ENCODE data around the gene SMIM7. TPM values are rescaled to one million over a fixed set of nuclear protein-coding genes. Genes with fewer than 3 reads are reported as not detected.
A peak's percentile ranks its signal among the peaks of the same experiment; 100 is the strongest.

The SMIM7 gene
- total RNA-seq, 2 donors from 2014 or later = 72.7 to 102 TPM

DNA sequence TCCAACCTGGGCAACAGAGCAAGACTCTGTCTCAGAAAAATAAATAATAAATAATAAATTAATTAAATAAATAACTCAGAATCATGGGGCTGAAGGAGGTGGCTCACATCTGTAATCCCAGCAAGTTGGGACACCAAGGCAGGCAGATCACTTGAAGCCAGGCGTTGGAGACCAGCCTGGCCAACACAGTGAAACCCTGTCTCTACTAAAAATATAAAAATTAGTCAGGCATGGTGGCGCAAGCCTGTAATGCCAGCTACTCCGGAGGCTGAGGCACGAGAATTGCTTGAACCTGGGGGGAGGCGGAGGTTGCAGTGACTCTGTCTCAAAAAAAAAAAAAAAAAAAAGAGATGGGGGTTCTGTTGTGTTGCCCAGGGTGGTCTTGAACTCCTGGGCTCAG is 8.2 kb upstream of the SMIM7 start:
- Histone ChIP-seq H3K4me3 (no peak overlapping the region), H3K27me3 (replicated peaks; ENCODE audit: insufficient read depth) (no peaks in the 10 kb centered on the region), H3K27ac (no peak overlapping the region), H3K9me3 (no peaks in the 10 kb centered on the region), H3K4me1 (ENCODE audit: control insufficient read depth in 1 of 2, low read depth in 2 of 2) (peaks cover 0 to 3% of the 10 kb centered on the region in 2 donors), H3K36me3 (no peaks in the 10 kb centered on the region)
- no peak for ATAC-seq (ENCODE audit: insufficient number of reproducible peaks, low FRiP score, low read depth)
- DNase-seq (ENCODE audit: low spot score) = no peak
- TF ChIP-seq, protein P1, sequence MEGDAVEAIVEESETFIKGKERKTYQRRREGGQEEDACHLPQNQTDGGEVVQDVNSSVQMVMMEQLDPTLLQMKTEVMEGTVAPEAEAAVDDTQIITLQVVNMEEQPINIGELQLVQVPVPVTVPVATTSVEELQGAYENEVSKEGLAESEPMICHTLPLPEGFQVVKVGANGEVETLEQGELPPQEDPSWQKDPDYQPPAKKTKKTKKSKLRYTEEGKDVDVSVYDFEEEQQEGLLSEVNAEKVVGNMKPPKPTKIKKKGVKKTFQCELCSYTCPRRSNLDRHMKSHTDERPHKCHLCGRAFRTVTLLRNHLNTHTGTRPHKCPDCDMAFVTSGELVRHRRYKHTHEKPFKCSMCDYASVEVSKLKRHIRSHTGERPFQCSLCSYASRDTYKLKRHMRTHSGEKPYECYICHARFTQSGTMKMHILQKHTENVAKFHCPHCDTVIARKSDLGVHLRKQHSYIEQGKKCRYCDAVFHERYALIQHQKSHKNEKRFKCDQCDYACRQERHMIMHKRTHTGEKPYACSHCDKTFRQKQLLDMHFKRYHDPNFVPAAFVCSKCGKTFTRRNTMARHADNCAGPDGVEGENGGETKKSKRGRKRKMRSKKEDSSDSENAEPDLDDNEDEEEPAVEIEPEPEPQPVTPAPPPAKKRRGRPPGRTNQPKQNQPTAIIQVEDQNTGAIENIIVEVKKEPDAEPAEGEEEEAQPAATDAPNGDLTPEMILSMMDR (IDR thresholded peaks at IDR 0.05) = no peak

DNA sequence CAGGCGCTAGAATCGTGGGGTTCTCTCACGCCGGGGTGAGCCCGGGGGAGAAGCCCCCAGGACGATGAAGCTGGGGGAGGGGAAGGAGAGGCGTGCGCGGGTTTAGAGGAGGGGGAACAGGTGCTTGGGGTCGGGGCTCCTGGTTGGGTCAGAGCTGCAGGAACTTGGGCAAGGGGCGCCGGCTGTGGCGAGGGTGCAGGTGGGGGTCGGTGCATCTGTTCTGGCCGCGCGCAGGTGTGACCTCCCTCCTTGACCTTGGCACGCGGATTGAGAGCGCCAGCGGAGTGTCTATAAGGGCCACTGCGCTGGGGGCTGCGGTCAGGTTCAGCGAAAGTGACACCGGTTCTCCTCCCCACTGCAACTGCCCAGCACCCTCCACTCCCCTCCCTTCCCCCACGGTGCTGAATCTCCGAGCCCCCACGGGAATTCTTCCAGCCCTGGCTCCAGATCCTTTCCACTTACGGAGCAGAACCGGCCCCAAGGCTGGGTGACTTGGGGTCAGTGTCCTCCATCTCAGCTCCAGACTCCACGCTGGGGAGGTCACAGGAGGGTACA is 1.6 kb upstream of the SMIM7 start:
- no peaks in the 10 kb centered on the region for H3K9me3 ChIP-seq
- H3K4me1 ChIP-seq (ENCODE audit: control insufficient read depth in 1 of 2, low read depth in 2 of 2) = peaks cover 16 to 39% of the 10 kb centered on the region in 2 donors
- H3K4me3 ChIP-seq = peak overlapping the region; percentile 75
- peaks cover 5% of the 10 kb centered on the region for H3K36me3 ChIP-seq
- H3K27ac ChIP-seq = peak overlapping the region; percentile 79 to 84
- no peak for ATAC-seq (ENCODE audit: insufficient number of reproducible peaks, low FRiP score, low read depth)
- TF ChIP-seq, protein P1 (IDR thresholded peaks at IDR 0.05) = no peak
- peak; percentile 23 for DNase-seq (ENCODE audit: low spot score)
- no peaks in the 10 kb centered on the region for H3K27me3 ChIP-seq (replicated peaks; ENCODE audit: insufficient read depth)

DNA sequence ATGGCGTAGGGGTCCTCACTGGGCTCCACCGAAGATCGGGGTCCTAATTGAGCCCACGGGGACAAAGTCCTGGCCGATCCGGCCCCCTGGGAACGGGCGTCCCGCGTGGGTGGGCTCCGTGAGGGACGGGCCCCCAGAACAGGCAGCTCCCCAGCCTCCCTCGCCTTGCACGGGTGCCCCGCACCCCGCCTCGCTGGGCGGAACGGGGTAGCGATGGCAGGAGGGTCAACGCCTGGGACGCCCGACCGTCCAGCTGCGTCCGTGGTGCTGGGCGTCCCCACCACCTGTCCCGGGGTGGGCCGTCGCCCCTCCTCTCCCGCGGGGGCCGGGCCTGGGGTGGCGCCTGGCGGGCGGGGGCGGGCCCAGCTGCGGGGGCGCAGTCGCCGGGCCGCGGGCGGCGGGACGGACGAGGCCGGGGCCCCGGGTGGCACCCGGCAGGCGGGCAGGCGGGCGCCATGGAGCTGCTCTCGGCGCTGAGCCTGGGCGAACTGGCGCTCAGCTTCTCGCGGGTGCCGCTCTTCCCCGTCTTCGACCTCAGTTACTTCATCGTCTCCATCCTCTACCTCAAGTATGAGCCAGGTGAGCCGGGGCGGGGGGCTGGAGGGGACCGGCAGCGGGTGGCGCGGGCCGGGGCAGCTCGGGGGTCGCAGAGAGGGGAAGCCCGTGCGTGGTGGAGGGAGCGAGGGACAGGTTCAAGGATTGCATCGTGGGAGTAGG is 977 bp upstream of the SMIM7 start, which contains the start of gene TMEM38A:
Gene TMEM38A, plus strand, starts transcription at position 377 of the 717 bp plus-strand sequence. Its CDS starts 79 bp downstream, at position 456.
- Histone ChIP-seq H3K27ac (peak within 1 kb of the TSS; percentile 84 to 89), H3K4me3 (peak within 1 kb of the TSS; percentile 75), H3K9me3 (no peaks in the 10 kb centered on the region), H3K27me3 (replicated peaks; ENCODE audit: insufficient read depth) (no peaks in the 10 kb centered on the region), H3K4me1 (ENCODE audit: control insufficient read depth in 1 of 2, low read depth in 2 of 2) (peaks cover 16 to 39% of the 10 kb centered on the region in 2 donors), H3K36me3 (peaks cover 11% of the 10 kb centered on the region)
- no peak for ATAC-seq (ENCODE audit: insufficient number of reproducible peaks, low FRiP score, low read depth)
- DNase-seq (ENCODE audit: low spot score) = no peak
- TF ChIP-seq, protein P1 (IDR thresholded peaks at IDR 0.05) = no peak

DNA sequence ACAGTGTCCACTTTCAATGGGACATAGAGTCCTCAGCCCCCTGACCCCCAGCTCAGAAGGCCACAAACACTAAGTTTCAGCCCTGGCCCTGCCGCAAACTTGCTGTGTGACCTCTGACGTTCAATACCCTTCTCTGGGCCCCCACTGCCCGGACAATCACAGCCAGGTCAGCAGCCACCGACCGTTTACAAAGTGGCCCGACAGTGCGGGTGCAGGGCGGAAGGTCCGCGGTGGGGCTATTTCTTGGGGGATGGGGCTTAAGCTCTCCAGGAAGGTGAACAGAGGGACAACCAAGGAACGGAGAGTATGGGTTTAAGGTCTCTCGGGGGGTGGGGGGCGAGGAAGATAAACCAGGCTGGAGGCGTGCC is 496 bp downstream of the SMIM7 start:
- ATAC-seq (ENCODE audit: insufficient number of reproducible peaks, low FRiP score, low read depth) (no peak), DNase-seq (ENCODE audit: low spot score) (no peak)
- Histone ChIP-seq H3K9me3 (no peaks in the 10 kb centered on the region), H3K4me3 (peak overlapping the region; percentile 75), H3K27ac (peak overlapping the region; percentile 79 to 84), H3K27me3 (replicated peaks; ENCODE audit: insufficient read depth) (no peaks in the 10 kb centered on the region), H3K4me1 (ENCODE audit: control insufficient read depth in 1 of 2, low read depth in 2 of 2) (peaks cover 16 to 39% of the 10 kb centered on the region in 2 donors), H3K36me3 (peaks cover 22% of the 10 kb centered on the region)
- TF ChIP-seq, protein P1 (IDR thresholded peaks at IDR 0.05) = no peak

DNA sequence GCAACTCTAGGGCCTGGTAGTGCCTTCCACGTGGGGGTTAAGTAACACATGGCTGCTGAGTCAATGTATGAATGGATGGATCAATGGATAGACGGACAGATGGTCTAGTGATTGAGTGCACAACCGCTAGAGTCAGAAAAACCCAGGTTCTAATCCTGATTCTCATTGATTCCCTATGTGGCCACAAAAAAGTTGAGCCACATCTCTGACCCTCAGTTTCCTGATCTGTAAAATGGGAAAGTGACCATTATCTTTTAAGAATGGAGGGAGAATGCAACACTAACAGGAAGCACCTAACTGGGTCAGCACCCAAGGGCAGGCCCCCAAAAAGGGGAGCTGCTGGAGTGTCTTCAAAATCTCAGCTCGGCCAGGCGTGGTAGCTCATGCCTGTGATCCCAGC is 2.6 kb downstream of the SMIM7 start:
- H3K4me1 ChIP-seq (ENCODE audit: control insufficient read depth in 1 of 2, low read depth in 2 of 2) = peaks cover 16 to 28% of the 10 kb centered on the region in 2 donors
- no peaks in the 10 kb centered on the region for H3K9me3 ChIP-seq
- no peak for ATAC-seq (ENCODE audit: insufficient number of reproducible peaks, low FRiP score, low read depth)
- no peak overlapping the region for H3K4me3 ChIP-seq
- DNase-seq (ENCODE audit: low spot score) = no peak
- peaks cover 37% of the 10 kb centered on the region for H3K36me3 ChIP-seq
- TF ChIP-seq, protein P1 (IDR thresholded peaks at IDR 0.05) = no peak
- no peaks in the 10 kb centered on the region for H3K27me3 ChIP-seq (replicated peaks; ENCODE audit: insufficient read depth)
- no peak overlapping the region for H3K27ac ChIP-seq
